Measurements from ENCODE around the gene CMTM7. TPM values are rescaled to one million over a fixed set of nuclear protein-coding genes. Genes with fewer than 3 reads are reported as not detected.

CMTM7 gene
- total RNA-seq, 1 donor from 2014 or later = 18.0 TPM

DNA sequence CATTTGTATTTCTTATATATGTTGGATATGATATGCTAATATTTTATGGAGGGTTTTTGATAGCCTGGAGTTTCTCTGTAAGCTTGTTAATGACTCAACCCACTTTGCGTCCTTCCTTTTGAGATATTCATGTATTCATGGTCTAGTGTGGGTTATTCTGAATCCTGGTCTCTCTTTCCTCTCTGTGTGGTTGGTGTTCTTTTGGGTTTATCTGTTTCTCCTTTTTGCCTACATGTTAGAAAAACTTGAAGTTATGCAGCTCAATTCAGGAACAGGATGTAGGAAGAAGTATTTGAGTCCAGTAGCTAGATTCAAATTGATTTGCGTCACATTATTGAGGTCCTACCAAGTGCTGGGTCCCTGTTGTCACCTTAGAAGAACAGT lies 28.1 kb downstream of the CMTM7 start:
- Mint-ChIP-seq H3K27ac (peak overlapping the region; percentile 93), H3K36me3 (peaks cover 11% of the 10 kb centered on the region), H3K9me3 (peaks cover 18% of the 10 kb centered on the region), H3K4me1 (peaks cover 27% of the 10 kb centered on the region), H3K4me3 (no peak overlapping the region), H3K27me3 (ENCODE audit: low read depth) (no peaks in the 10 kb centered on the region)
- no peak for DNase-seq (ENCODE audit: low spot score in 2 of 2, unreplicated experiment in 2 of 2)
- TF ChIP-seq, protein P1, sequence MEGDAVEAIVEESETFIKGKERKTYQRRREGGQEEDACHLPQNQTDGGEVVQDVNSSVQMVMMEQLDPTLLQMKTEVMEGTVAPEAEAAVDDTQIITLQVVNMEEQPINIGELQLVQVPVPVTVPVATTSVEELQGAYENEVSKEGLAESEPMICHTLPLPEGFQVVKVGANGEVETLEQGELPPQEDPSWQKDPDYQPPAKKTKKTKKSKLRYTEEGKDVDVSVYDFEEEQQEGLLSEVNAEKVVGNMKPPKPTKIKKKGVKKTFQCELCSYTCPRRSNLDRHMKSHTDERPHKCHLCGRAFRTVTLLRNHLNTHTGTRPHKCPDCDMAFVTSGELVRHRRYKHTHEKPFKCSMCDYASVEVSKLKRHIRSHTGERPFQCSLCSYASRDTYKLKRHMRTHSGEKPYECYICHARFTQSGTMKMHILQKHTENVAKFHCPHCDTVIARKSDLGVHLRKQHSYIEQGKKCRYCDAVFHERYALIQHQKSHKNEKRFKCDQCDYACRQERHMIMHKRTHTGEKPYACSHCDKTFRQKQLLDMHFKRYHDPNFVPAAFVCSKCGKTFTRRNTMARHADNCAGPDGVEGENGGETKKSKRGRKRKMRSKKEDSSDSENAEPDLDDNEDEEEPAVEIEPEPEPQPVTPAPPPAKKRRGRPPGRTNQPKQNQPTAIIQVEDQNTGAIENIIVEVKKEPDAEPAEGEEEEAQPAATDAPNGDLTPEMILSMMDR (IDR thresholded peaks at IDR 0.05; ENCODE audit: unreplicated experiment) = no peak

DNA sequence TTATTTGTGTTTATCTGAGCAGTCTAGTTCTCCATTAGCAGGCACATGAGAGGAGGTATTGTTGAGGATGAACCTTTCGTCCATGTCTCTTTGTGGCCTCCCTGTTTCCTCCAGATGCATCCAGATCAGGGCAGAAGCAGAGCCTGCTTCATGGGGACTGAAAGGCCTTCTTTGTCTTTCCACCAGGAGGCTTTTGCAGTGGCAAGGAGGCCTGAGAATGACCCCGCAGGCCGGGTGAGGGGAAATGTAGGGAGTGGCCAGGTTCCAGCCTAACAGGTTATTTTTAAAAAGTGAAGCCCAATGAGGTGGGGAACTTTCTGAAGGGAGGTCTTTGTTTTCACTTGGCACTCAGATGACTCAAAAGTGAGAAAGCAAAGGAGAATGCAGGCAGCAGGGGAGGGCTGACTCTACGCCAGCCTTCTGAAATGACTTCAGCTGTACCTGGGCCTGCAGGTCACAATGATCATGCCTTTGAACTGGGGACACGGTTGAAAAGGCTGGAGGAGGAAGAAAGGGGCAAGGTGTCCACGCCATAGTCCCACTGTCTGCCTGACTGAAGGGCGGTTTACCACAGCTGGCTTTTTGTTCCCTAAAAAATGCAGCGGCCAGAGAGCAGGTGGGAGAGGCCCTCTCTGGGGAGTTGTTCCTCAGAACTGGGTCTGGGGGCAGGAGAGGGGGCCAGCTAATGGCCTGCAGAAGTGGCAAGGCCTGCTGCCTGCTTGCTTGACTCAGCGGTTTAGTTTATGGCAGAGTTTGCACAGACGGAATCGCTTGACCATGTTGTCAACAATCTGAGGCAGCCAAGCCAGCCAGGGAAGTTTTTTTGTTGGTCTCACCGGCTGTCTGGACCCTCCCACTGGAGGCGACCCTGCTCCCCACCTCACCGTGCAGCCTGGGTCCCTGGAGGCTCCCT lies 28.7 kb downstream of the CMTM7 start:
- Mint-ChIP-seq H3K27me3 (ENCODE audit: low read depth) (no peaks in the 10 kb centered on the region), H3K9me3 (peaks cover 18% of the 10 kb centered on the region), H3K4me3 (no peak overlapping the region), H3K4me1 (peaks cover 26% of the 10 kb centered on the region), H3K36me3 (peaks cover 11% of the 10 kb centered on the region), H3K27ac (peak overlapping the region; percentile 93)
- TF ChIP-seq, protein P1 (IDR thresholded peaks at IDR 0.05; ENCODE audit: unreplicated experiment) = no peak
- DNase-seq (ENCODE audit: low spot score in 2 of 2, unreplicated experiment in 2 of 2) = no peak

DNA sequence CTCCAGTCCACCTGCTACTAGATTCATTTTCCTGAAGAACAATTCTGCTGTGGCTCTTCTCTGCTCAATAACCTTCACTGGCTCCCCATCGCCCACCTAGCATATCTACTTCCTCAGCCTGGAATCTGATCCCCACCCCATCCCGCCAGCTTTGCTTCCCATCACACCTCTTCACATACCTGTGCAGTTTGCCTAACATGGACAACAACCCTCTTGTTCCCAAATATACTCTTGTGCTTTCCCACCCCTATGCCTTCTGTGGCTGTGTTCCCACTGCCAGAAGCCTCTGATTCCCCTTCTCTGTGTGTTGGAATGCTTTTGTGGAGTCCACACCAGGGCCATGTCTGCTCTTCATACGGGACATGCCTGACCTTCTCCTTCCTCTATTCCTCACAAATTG lies 29.5 kb downstream of the CMTM7 start:
- no peak for DNase-seq (ENCODE audit: low spot score in 2 of 2, unreplicated experiment in 2 of 2)
- H3K27ac Mint-ChIP-seq = peak overlapping the region; percentile 93

DNA sequence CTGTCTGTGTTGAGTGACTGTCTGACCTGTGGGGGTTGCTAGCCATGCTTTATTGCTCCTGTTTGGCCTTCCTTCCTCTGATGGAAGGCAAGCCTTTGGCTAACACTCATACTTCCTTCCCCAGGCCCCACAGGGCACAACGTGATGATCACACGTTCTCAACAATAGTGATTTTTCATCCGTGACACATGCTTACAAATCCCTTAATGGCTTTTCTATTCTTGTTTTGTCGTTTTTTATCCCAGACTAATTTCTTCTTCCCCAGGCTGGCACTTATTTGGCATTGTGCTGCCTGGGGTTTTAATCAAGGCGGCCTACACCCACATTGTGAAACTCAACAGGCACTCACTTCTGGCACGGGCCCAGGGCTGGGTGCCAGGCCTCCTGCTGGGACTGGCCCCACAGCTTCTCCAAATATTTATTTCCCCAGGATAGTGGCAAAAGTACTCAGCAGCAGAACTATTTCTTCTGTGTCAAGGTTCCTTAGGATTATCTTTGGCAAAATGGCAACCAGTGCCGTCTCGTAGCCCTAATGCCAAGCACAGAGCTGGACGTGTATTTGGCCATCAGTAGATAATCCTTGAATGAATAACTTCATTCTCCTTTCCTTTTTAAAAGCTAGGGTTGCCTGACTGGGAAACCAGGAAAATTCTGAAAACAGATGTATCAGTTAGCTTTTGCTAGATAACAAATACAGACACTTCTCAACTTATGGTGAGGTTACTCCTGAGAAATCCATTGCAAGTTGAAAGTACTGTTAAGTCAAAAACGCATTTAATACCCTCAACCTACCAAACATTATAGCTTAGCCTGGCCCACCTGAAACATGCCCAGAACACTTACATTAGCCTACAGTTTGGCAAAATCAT lies 30.6 kb downstream of the CMTM7 start:
- TF ChIP-seq, protein P1 (IDR thresholded peaks at IDR 0.05; ENCODE audit: unreplicated experiment) = no peak
- H3K4me1 Mint-ChIP-seq = peaks cover 26% of the 10 kb centered on the region

More for the DNA sequence above, 29.5 kb downstream of the CMTM7 start:
- no peaks in the 10 kb centered on the region for H3K27me3 Mint-ChIP-seq (ENCODE audit: low read depth)
- no peak overlapping the region for H3K4me3 Mint-ChIP-seq
- TF ChIP-seq, protein P1 (IDR thresholded peaks at IDR 0.05; ENCODE audit: unreplicated experiment) = no peak
- peaks cover 11% of the 10 kb centered on the region for H3K36me3 Mint-ChIP-seq
- peaks cover 18% of the 10 kb centered on the region for H3K9me3 Mint-ChIP-seq
- H3K4me1 Mint-ChIP-seq = peaks cover 26% of the 10 kb centered on the region

DNA sequence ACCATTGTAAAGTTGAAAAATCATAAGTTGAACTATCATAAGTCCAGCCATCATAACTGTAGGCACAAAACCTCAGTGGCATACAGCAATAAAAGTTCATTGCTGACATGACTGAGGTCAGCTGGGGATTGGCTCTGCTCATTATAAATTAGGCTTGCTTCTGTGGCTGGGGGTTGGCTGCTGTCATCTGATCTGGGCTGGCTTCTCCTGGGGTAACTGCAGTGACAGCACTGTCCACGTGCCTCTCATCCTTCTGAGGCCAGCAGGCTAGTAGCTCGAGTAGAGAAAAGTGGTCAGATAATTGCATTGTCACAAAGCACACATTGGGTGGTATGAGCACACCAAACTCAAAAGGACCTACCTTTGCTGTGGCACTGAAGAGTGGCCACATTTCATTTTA lies 31.3 kb downstream of the CMTM7 start:
- Mint-ChIP-seq H3K27me3 (ENCODE audit: low read depth) (no peaks in the 10 kb centered on the region), H3K36me3 (peaks cover 11% of the 10 kb centered on the region), H3K27ac (no peak overlapping the region), H3K9me3 (peaks cover 18% of the 10 kb centered on the region), H3K4me3 (no peak overlapping the region), H3K4me1 (peaks cover 26% of the 10 kb centered on the region)
- TF ChIP-seq, protein P1 (IDR thresholded peaks at IDR 0.05; ENCODE audit: unreplicated experiment) = no peak
- DNase-seq (ENCODE audit: low spot score in 2 of 2, unreplicated experiment in 2 of 2) = no peak

More for the DNA sequence above, 30.6 kb downstream of the CMTM7 start:
- peaks cover 11% of the 10 kb centered on the region for H3K36me3 Mint-ChIP-seq
- no peak overlapping the region for H3K4me3 Mint-ChIP-seq
- no peaks in the 10 kb centered on the region for H3K27me3 Mint-ChIP-seq (ENCODE audit: low read depth)
- peak overlapping the region; percentile 2 for H3K27ac Mint-ChIP-seq
- H3K9me3 Mint-ChIP-seq = peaks cover 18% of the 10 kb centered on the region
- DNase-seq (ENCODE audit: low spot score in 2 of 2, unreplicated experiment in 2 of 2) = no peak

All from mesothelial cell of epicardium (in vitro differentiated cells).